SK-N-MC (cell line): ENCODE results near the gene KCNJ10.

Source experiments
- EZH2 ChIP-seq: fragments of 200-600 bp; sonication (generic); IDR thresholded peaks from one replicate; pipeline ENCODE4 v1.6.1; 2017; ENCODE audit warnings: antibody characterized with exemption
- FOXP2 ChIP-seq: optimal IDR thresholded peaks from 2 replicates; pipeline ENCODE3; 2011; ENCODE audit warnings: mild to moderate bottlenecking, moderate library complexity; ENCODE audit not compliant: insufficient read depth; ENCODE audit errors: extremely low read length, control extremely low read depth
- POLR2AphosphoS5 ChIP-seq: IDR thresholded peaks from 2 replicates; pipeline ENCODE4 v1.6.1; 2012; ENCODE audit warnings: mild to moderate bottlenecking, low read depth, low read length, borderline replicate concordance

GRCh38 chr1:159951016-159951415, 118.9 kb downstream of the KCNJ10 start:
- TF ChIP-seq EZH2 (no peak), POLR2AphosphoS5 (no peak), FOXP2 (no peak)
